NCI-H748 treated with DMSO at 0.1 percent for 48 hours (cell line): ENCODE data around the gene CREB3L4.
A peak's percentile ranks its signal among the peaks of the same experiment; 100 is the strongest.

Experiments used
- DNase-seq: peaks from one replicate; lab custom pipeline; 2025; lab: John Stamatoyannopoulos, UW

CREB3L4 gene, protein sequence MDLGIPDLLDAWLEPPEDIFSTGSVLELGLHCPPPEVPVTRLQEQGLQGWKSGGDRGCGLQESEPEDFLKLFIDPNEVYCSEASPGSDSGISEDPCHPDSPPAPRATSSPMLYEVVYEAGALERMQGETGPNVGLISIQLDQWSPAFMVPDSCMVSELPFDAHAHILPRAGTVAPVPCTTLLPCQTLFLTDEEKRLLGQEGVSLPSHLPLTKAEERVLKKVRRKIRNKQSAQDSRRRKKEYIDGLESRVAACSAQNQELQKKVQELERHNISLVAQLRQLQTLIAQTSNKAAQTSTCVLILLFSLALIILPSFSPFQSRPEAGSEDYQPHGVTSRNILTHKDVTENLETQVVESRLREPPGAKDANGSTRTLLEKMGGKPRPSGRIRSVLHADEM

DNA sequence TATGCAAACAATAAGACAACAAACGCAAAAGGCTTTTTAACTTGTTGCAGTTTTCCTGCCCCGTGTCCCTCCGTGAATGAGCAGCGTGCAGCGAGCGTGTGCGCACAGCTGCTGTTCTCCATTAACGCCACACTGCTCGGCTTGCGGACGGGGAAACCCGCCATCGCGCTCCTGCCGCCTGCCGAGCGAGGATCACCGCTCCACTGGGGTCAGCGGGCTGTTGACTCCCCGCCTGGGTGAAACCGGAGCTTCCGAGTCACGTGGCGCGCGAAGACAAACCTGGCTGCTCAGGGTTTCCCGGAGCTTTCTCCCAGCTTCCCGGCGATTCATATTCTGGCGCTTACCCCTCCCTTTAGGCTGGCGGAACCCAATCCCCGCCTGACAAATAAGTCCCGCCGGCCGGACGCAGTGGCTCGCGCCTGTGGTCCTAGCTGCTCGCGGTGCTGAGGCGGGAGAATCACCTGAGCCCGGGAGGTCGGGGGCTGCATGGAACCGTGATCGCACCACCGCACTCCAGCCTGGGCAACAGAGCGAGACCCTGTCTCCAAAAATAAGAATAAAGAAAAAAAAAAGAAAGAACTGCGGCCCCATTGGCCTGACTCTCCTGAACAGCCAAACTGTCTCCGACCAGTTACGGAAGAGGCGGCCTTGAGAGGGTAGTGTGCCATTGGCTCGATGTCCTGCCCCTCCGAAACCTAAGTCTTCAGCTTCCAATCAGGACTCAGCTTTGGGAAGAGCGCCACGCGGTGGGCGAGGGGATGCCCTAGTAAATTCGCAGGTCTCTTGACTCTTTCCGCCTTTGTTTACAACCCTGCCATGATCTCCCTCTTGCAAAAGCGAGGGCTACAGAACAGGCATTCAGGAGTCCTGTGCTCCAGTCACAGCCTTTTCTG lies at the start of gene CREB3L4:
CREB3L4 (plus strand) TSS at position 796 of the 893 bp plus-strand sequence. CDS start 624 bp downstream, outside the sequence.
- peak; percentile 94 for DNase-seq

DNA sequence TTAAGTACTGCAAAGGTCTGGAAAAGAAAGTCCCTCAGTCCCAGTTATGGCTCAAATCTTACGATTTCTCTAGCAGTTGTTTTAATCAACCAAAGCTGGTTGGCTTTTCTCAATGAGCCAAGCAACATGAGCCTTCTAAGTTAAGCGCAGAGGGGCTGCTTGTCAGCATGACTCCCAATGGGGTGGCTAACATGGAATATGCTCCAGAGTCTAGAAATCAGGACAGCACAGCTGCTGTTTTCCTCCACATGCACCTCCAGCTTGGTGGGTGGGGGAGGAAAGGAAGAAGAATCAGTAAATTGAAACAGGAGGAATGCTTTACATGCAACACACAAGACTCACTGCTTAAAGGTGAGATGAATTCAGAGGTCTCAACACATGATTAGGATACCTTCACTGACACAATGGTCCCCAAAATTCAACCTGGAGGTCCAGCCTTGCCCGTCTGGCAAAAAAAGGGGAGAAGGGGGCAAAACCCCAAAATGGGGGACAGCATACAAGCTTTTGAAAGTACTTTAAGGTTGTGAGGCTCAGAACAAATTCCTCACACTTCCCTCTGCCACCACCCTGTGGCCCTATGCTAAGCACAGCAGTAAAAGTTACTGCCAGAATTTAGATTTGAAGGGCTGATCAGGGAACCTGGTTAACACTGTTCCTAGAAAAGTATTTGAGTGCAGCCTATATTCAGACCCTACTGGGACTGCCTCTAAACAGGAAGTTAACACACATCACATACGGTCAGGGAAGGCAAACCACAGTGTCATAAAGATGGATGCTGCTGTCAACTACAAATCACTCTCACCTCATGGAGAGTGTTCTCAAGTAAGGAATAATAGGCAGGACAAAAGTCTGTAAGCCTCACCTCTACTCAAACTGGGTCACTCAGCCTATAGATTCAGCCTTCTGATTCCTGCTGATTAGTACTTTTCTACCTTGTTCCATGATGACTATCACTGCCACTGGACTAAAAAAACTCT lies 47.5 kb upstream of the CREB3L4 start:
- DNase-seq, result no peak

DNA sequence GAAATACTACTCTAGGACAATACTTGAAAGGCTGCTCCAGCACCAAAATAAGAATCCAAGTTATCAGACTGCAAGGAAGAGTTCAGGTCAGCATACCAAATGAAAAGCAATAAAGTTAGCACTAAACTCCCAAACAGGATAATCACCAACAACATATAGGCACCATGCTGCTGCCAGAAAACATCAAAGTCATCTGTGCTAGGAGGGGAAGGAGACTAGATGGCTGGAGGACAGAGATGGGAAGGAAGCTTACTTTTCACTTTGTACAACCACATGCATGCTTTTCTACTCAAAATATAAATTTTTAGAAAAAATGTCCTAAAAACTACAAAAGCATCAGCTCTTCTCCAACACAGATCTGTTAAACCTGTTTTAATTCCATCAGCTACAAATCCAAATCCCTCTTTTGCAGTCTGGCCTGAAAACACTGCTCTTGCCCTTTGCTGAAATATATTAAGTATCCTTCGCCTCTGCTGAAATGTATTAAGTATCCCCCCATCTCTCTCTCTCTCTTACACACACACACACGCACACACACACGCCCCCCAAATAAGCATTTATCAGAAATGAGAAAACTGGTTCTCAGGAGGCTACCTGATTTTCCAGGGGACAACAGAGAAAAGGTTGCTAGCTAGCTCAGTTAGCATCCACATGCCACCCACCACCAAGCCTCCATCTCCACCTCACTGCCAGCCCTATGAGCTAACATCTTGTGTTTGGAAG lies 46.5 kb upstream of the CREB3L4 start:
- no peak for DNase-seq

DNA sequence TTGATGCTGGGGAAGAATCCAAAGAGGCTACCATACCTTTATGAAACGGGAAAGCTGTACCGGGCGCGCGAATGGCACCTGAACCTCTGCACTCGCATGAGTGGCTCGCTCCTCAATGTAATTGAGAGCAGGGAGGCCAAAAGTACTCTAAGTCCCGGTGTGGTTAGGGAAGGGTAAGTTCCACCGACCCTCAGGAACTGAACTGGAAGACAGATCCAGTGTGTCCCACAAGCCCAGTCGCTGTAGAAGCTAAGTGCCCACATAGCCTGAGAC lies 46.0 kb upstream of the CREB3L4 start:
- no peak for DNase-seq

DNA sequence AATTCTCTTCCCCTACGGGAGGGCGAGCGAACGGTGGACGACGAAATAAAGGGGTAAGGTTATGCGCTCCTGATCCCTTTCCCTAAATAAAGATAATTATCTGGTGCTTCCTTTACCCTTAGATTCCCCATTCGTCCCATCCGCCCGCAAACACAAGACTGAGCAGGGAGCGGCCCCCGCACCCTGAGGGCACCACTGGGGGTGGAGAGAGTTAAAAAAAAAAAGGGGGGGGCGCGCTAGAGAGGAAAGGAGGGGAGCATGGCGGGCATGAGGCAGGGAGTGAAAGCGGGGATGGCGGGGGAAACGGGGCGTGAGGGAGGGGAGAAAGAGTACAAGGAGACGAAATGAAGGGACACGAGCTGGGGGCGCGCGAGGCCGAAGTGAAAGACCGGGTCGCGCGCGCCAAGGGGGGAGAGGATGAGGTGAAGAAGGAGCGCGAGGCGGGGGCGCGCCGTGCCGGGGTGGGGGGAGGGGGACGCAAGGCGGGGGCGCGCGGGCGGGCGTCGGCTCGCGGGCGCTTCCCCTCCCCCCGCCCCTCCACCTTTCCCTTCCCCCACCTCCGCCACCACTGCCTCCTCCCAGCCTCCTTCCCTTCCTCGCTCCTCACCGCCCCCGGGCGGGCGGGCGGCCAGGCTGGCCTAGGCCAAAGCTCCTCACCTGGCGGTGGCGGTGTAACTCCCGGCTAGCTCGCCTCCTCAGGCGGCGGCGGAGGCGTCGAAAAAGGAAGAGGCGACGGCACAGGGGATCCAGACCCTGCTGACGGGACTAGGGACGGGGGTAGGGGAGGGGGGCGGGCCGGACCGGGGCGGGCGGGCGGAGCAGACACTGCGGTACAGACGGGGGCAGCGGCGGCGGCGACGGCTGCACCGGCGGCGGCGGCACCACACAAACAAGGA lies 45.4 kb upstream of the CREB3L4 start:
- DNase-seq, result no peak

DNA sequence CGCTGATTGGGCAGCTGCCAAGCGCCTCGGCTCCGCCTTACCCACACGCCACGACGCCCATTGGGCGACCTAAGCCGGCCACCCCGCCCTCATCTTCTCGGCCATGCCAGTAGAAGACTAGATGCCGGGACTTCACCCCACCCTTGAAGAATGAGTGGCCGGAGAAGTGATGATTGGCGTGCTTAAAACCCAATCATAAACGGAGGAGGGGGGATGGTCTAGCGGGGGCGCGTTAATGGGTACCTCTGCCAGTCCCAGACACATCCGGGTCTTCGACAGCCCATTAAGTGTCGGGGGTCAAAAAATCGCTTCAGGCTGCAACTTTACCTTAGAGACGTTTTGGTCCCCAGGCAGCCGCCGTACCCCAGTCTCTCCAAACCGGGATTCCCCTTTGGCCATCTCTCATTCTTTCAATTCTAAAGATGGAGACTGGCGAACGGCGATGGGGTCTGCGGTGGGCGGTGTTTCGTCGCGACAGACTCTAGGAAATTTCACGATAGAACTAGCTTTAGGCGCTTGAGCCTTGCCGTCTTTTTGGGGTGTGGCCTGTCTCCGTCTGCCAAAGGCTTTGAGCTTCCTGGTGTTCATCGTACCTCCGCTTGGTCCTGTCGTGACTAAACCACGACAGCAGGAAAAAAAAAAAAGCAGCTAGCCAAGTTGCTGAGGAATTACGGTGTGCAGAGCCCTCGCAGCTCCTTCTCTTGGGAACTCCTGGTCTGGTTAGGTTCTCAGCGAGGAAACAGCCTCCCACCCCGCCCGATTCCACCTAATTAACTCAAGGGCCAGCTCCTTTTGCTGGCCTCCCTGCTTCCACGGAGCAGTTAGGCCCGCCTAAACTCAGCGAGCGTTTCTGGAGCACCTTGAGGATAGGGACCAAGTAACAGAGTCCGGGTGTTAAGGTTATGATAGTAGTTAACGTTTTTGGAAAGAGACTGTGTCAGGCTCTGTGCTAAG lies 44.5 kb upstream of the CREB3L4 start, which contains the start of gene GATAD2B:
GATAD2B (minus strand) TSS at position 1 of the 954 bp plus-strand sequence. CDS start 94,625 bp downstream, outside the sequence.
- DNase-seq, result peak; percentile 99

DNA sequence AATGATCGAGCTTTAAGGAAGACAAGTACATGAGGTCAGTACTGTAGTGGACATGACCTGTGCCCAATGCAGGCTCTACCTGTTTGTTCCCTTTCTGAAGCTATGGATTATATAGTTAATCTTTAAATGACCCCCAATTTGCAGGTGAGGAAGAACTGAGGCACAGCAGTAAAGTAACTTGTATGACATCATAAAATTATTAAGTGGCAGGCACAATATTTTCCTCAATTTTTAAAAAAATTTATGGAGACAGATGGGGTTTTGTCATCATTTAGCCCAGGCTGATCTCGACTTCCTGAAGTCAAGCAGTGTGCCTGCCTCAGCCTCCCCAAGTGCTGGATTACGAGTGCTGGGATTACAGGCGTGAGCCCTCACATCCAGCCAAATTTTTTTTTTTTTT lies 41.3 kb upstream of the CREB3L4 start:
- no peak for DNase-seq

DNA sequence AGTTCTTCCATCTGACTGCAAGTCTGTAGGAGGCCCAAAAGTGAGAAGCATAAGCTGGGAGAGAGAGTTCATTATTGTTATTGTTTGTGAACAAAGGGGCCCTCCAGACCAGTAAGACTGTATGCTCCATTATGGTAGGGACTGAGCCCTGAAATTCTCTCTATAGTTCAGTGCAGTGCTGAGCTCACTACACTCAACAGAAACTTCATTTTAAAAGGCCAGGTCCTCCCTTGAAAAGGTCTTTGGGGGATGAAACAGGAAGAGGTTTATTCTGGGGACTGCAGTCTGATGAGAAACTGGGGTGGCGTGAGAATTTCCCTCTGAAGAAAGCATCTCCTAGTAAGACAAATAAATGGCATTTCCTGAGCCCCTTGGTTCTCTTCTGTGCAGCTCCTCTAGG lies 39.5 kb upstream of the CREB3L4 start:
- DNase-seq, result no peak

DNA sequence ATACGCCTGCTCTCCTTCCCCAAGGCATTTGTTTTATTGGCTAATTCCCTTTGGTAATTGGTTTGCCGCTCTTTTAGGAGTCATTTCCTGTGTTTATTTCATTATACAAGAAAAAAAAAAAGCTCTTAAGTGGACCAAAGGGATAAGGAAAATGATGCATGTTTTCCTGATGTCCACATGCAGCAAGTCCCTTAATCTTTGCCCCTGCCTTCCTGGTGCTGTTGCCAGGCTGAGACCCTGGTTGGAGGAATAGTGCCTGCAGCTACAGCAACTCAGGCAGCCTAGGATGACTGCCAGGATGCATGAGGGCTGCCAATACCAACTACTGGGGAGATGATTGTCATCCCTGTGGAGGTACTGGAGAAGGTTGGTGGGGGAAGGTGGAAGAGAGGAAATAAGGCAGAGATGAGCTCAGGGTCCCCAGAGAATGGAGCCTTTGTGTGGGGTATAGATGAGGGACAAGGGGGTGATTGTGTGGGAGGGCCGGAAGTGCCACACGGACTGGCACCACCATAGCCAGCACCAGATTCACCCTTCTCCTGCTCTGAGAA lies 38.8 kb upstream of the CREB3L4 start:
- no peak for DNase-seq

DNA sequence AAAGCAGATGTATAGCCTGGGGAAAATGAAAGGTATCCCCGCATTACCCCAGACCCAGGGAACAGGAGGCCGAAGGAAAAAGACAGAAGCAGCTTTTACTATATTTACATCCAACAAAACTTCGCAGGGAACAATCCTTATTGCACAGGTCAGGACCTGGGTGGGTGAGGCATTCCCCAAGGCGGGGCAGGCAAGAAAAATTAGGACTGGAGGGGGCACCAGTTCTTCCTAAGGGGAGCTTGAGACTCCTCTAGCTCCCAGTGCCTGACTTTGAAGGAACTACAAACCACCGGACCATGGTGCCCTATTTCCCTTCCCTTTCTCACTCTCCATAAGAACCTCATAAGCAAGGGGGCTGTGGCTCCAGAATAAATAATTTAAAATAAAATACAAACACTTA lies 38.3 kb upstream of the CREB3L4 start:
- no peak for DNase-seq

DNA sequence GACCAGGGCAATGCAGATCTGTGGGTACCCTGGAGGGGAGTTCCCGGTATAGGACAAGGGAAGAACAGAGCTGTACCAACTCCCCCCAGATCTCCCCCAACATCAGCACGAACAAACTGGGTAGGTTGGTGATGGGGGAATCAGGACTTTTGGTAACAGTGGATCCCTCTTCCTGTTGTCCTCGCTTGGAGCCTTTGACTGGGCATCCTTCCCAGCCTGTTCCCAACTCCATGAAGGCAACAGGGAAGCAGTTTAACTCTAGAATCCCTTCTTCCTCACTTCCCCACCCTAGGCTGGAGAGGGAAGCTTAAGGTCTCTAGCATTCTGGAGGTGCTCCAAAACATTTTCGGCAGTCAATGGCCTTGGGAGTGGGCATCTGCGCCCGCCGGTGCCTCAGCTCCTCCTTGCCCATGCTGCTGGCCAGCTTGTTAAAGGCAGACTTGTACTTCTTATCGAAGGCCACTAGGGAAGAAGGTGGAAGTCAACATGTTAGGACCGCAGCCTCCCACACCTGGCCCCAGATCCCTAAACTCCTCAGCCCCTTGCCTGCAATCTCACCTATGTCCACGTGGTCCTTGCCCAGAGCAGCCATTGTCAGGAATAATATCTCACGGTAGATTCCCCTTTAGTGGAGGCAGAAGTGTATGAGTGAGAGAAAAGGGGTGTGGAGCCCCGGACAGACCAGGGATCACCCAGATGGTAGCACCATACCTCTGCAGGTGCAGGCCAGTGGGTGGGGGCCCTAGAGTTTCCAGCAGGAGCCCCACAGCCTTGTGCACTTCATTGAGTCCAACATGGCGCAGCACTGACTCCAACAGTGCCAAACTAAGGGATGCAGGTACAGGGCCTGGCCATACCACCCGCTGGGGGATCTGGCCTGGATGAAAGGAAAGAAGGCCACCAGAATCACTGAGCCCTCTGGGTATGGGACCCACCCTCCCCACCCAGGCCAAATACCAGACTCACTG lies 37.4 kb upstream of the CREB3L4 start:
- DNase-seq, result no peak

DNA sequence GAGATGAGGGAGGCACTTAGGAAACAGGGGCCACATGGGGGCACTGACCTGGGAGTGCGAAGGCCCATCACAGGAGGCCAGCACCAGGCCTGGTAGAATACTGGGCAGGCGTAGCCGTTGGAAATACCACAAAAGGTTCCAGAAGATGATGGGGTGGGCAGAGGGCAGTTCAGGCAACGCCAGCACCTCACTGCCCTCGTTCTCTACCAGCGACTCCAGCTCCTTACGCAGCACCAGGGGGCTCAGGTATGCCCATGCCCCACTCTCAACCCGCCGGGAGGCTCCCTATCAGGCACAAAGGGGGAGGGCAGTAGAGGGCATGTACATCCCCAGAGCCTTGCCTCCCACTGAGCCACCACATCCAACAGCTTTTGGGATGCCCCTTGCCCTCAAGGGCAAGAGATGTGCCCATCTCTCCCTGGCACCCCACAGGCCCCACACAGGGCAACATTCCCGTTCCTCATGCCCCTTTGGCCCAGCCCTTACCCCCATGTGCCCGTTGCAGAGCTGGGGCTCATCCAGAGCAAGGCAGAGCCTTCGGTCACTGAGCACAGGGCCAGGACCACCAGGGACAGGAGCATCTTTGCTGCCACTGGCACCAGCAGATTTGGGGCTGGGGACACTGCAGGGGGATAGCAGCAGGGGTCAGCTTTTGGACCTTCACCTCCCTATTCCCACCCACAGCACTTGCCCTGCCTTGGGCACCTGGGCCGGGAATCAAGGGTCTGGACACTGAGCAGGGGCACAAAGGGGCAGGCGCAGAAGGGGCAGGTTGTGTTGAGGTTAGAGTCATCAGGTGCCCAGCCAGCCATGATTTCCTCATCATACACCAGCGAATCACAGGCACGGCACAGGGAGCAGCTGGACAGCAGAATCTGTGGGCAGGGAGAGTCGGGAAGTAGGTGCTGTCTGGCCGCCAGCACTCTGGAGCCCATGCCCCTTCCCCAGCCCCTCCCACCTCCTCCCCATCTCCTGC lies 35.3 kb upstream of the CREB3L4 start:
- no peak for DNase-seq

DNA sequence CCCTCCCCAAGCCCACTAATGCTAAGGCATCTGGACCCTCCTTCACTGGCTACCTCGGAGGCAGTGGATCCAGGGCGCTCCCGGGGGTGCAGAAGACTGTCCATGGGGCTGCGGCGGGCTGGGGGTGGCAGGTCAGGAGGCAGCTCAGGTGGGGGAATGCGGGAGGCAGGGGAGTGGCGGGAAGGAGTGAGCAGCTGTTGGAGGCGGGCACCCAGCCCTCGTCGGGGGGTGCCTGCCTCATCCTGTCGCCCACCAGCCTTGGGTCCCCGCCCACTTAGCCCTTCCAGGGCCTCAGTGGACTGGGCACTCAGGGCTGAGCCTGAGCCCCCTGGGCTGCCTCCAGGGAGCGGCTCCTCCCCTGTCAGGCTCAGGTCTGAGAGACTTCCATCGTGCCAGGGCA lies 34.3 kb upstream of the CREB3L4 start:
- DNase-seq, result no peak

DNA sequence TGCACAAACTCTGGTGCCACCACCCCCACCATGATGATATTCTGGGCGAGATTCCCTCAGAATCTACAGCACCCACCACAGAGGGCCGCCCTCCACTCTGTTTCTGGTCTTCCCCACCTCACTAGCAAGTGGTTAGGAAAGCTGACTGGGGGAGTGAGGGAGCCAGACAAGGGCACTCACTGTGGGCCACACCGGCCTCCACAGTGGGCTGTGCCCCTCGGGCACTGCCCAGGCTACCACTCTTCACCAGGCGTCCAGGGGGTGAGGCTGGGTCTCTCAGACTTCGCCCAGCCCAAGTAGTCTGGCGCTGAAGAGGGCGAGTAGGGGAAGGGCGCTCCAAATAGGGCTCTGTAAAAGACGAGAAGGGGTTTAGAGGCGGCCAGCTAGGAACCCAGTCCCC lies 33.7 kb upstream of the CREB3L4 start:
- no peak for DNase-seq

DNA sequence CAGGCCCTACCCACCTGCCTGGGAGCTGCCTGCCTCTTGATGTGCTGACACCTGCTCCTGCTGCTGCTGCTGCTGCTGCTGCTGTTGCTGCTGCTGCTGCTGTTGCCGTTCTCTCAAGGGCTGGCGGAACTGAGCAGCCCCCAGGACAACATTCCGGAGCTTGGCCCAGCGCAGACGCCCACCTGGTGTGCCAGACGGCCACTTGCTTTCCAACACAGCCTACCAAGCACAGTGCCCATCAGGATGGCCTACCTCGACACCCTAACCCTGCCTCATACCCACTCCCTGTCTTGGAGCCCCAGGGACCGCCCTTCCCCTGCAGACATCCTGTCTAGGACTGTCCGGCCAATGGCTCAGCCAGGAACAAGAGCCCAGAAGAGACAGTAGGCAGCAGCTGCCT lies 33.0 kb upstream of the CREB3L4 start:
- DNase-seq, result no peak

DNA sequence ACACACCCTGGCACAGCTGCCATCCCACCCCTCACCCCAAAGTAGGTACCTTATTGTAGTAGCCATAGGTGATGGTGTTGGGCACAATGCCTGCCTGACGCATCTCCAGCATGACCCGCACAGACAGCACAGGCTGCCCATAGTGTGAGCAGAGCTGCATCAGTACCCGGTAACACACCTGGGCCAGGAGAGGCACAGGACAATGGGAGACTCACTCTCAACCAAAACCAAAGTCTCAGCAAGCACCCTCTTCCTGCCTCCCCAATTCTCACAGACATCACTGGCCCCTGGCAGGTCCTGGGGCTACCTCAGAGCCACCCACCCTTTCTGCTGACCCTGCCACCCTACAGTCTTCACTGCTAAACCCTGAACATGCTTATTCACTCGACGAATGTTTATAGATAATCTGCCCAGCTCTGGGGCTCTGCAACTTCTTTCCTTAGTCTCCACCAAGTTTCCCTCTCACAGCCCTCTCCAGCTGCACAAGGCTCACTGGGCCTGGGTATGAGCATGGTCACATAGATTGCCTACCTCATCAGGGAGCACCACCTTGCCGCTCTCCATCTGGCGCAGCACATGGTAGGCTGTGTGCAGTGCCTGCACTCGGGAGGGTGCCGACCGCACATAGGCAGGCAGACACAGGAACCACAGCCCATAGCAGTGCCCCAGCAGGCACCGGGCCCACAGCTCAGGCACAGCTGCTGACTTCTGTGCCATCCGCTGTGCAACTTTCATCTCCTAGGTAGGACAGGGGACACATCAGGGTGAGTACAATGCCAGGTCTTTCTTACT lies 31.5 kb upstream of the CREB3L4 start:
- DNase-seq, result no peak
